Fibroblast of the aortic adventitia (primary cell): Measurements from ENCODE around the gene KCNA2. TPM values are rescaled to one million over a fixed set of nuclear protein-coding genes. Genes with fewer than 3 reads are reported as not detected.

Source experiments
- DNase-seq: peaks from one replicate; pipeline ENCODE4 v3.0.0-alpha.2; 2010; ENCODE audit warnings: low read depth
- H3K4me3 ChIP-seq: 2 replicates; pipeline ENCODE4 v1.5.1; 2011; ENCODE audit warnings: low read depth, mild to moderate bottlenecking, control low read depth, low read length, moderate library complexity
- total RNA-seq: library from RNA; depleted of rRNA; stranded (reverse); fragments of >200 nt; gene quantifications from 2 replicates; pipeline ENCODE4 v1.2.3, GENCODE V29; 2012; ENCODE audit warnings: low replicate concordance
- TF ChIP-seq, protein P1 (sequence below): IDR thresholded peaks from 2 replicates; pipeline ENCODE4 v1.5.1; 2011; ENCODE audit warnings: mild to moderate bottlenecking, low read length, control low read depth, inconsistent platforms; ENCODE audit not compliant: insufficient read depth

KCNA2 gene
- total RNA-seq, 1 donor, result not detected

DNA sequence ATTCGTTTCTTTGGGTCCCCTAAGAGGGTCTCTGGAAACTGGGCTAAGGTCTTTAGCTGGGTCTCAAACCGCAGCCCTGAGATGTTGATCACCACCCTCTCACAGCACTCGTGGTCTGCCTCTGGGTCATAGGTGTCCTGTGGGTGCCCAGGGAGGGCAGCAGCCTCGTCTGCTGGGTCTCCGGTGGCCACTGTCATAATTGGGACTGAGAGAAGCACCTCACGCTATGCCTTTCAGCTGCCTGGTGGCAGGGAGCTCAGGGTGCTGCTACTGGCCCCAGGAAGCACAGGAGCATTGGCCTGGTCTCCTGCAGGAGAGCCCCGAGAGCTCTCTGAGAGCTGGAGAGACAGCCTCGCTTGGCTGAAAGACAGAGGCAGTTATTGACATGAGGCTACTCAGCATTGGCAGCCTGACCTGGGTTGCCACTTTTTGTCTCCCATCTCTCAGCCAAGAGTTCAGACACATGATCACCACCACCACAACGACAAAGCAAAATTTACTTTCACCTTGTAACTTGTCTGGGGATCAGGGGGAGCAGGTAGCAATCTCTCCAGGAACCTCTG, 1.5 kb downstream of the KCNA2 start:
- no peak for DNase-seq
- TF ChIP-seq, protein P1, sequence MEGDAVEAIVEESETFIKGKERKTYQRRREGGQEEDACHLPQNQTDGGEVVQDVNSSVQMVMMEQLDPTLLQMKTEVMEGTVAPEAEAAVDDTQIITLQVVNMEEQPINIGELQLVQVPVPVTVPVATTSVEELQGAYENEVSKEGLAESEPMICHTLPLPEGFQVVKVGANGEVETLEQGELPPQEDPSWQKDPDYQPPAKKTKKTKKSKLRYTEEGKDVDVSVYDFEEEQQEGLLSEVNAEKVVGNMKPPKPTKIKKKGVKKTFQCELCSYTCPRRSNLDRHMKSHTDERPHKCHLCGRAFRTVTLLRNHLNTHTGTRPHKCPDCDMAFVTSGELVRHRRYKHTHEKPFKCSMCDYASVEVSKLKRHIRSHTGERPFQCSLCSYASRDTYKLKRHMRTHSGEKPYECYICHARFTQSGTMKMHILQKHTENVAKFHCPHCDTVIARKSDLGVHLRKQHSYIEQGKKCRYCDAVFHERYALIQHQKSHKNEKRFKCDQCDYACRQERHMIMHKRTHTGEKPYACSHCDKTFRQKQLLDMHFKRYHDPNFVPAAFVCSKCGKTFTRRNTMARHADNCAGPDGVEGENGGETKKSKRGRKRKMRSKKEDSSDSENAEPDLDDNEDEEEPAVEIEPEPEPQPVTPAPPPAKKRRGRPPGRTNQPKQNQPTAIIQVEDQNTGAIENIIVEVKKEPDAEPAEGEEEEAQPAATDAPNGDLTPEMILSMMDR, result no peak
- no peak overlapping the region for H3K4me3 ChIP-seq

DNA sequence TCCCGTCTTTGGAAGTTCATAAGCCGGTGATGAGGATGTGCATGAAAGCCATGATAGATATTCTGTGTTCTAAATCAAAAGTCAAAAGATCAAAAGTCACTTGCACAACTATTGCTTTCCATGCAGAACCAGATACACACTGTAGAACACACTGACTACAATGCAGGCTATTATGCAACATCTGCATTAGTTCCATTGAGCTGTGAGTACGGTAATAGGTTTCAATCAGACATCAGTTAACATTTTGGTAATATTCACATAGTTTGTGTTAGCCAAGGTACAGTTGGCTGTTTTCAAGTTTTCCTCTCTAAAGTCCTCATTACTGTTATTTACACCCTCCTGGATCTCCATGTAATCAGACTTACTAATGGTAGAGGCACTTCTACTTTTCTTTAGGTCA, 3.1 kb downstream of the KCNA2 start:
- H3K4me3 ChIP-seq, result no peak overlapping the region
- no peak for DNase-seq
- TF ChIP-seq, protein P1, result no peak

DNA sequence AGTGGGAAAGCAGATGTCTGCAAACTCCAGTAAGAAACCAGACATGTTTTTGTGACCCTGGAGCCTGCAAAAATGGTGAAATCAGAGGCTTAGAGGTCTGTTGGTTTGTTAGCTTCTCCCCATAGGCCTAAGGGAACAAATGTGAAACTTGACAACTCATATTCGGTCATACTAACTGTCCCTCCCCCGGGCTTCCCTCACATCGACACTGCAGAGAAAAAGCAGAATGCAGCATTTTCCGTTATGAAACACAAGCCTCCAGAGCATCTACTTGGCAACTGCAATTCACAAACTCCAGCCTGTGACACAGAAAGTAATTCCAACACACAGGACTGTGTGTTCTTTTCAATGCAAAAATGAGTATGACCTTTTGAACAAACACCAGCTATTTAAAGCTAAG, 3.7 kb downstream of the KCNA2 start:
- TF ChIP-seq, protein P1, result no peak
- no peak for DNase-seq
- no peak overlapping the region for H3K4me3 ChIP-seq

DNA sequence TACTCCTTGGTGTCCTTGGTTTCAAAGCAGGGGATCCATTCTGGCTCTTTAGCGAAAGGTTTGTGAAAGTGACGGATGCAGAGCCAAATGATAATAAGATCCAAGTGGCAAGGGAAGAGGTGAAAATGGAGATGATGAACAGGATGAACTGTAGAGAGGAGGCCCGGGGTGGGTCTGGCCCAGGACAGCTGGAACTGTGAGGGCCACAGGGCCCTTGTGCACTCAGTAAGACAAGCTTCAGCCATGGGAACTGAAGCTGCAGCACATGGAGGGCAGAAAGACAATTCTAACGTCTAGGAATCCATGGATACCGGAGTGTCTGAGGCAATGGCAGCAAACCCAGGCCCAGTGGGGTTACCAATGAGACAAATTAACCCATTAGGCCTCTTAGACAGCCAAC, 4.8 kb downstream of the KCNA2 start:
- H3K4me3 ChIP-seq, result no peak overlapping the region
- TF ChIP-seq, protein P1, result no peak
- no peak for DNase-seq

DNA sequence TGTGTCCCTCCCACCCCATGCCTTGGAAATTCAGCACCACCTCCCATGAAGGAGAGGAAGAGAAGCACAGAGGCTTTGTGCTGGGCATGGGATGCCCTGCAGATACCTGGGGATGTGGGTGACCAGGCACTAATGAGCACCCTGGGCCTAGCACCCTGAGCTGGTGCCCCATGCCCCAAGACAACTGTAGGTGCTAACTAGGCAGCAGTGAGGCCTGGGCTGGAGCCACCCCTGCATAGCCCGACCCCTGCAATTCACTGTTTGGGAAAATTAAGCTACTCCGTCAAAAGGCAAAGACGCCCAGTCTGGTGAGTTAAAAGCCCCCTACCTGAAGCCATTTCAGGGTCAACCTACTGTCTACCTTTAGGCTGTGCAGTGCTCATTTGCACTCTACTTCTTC, 5.4 kb downstream of the KCNA2 start:
- TF ChIP-seq, protein P1, result no peak
- H3K4me3 ChIP-seq, result no peak overlapping the region
- DNase-seq, result no peak

DNA sequence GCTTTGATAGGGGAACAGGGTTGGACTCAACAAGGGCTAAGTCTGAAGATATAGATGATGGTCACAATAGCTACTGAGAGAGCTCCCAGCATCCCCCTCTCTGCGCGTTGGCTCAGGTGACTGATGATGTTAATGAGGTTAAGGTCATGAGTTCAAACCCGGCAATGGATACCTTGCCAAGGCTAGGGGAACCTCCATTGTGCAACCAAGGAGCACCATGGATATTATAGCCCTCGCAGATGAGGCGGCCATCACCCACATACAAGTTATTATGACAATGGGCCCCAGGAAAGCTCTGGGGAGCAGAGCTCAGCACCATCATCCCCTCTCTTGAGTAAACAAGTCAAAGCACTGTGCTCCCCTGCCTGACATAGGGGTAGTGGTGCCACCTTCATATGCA, 8.2 kb downstream of the KCNA2 start:
- TF ChIP-seq, protein P1, result no peak
- H3K4me3 ChIP-seq, result no peak overlapping the region
- no peak for DNase-seq

DNA sequence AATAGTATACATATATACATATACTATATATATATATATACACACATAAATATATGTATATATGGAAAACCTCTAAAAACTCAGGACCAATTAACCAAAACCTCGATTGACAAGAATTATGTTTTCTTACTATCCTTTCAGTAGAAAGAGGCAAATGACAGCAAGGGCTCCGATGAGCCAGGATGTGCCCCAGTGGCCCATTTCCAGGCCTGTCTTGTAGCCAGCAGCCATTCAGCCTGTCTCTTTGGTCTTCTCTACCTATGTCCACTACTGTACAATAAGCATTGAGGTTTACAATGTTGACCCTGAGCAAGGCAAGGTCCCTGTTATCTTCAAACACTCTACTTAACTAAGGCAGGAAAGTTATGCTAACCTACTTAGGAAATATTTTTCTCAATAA, 9.8 kb downstream of the KCNA2 start:
- TF ChIP-seq, protein P1, result no peak
- DNase-seq, result no peak
- H3K4me3 ChIP-seq, result no peak overlapping the region
